SK-N-MC (cell line): ENCODE data around the gene TPPP3.

Experiments
- DNase-seq: peaks from one replicate; pipeline ENCODE4 v3.0.0-alpha.2; 2011; ENCODE audit warnings: low read depth, low spot score
- H3K27ac ChIP-seq: fragments of 200-600 bp; sonication (generic); 2 replicates; pipeline ENCODE4 v1.5.1; 2016; ENCODE audit warnings: mixed run types
- H3K36me3 ChIP-seq: fragments of 200-600 bp; sonication (generic); 2 replicates; pipeline ENCODE4 v1.6.1; 2017; ENCODE audit warnings: antibody characterized with exemption, low read length, mixed read lengths; ENCODE audit not compliant: insufficient read depth
- H3K4me3 ChIP-seq: fragments of 200-600 bp; sonication (generic); 2 replicates; pipeline ENCODE4 v1.5.1; 2016
- H3K9ac ChIP-seq: fragments of 200-600 bp; sonication (generic); 2 replicates; pipeline ENCODE4 v1.8.0; 2017; ENCODE audit warnings: mixed run types, mixed read lengths; ENCODE audit not compliant: insufficient read length
- H3K9me3 ChIP-seq: fragments of 200-600 bp; sonication (generic); 2 replicates; pipeline ENCODE4 v1.6.1; 2017; ENCODE audit warnings: low read depth, mild to moderate bottlenecking, antibody characterized with exemption, low read length, moderate library complexity, mixed read lengths
- EZH2 ChIP-seq: fragments of 200-600 bp; sonication (generic); IDR thresholded peaks from one replicate; pipeline ENCODE4 v1.6.1; 2017; ENCODE audit warnings: antibody characterized with exemption
- FOXP2 ChIP-seq: optimal IDR thresholded peaks from 2 replicates; pipeline ENCODE3; 2011; ENCODE audit warnings: mild to moderate bottlenecking, moderate library complexity; ENCODE audit not compliant: insufficient read depth; ENCODE audit errors: extremely low read length, control extremely low read depth
- POLR2AphosphoS5 ChIP-seq: IDR thresholded peaks from 2 replicates; pipeline ENCODE4 v1.6.1; 2012; ENCODE audit warnings: mild to moderate bottlenecking, low read depth, low read length, borderline replicate concordance

TPPP3 gene

GRCh38 chr16:67346341-67346740 lies 47.0 kb downstream of the TPPP3 start:
- Histone ChIP-seq H3K9ac (no peak overlapping the region), H3K9me3 (no peaks in the 10 kb centered on the region), H3K4me3 (no peak overlapping the region), H3K36me3 (no peaks in the 10 kb centered on the region), H3K27ac (no peak overlapping the region)
- DNase-seq = no peak
- TF ChIP-seq POLR2AphosphoS5 (no peak), FOXP2 (no peak), EZH2 (no peak)

- H3K9me3 ChIP-seq = no peaks in the 10 kb centered on the region
- DNase-seq = no peak
- H3K4me3 ChIP-seq = no peak overlapping the region
- H3K36me3 ChIP-seq = no peaks in the 10 kb centered on the region
- TF ChIP-seq EZH2 = no peak
- no peak for TF ChIP-seq POLR2AphosphoS5
- no peak for TF ChIP-seq FOXP2
- H3K9ac ChIP-seq = no peak overlapping the region
- H3K27ac ChIP-seq = no peak overlapping the region
Measured at GRCh38 chr16:67345401-67345800, 47.9 kb downstream of the TPPP3 start.

GRCh38 chr16:67342616-67343015 lies 50.7 kb downstream of the TPPP3 start:
- Histone ChIP-seq H3K27ac (no peak overlapping the region), H3K36me3 (no peaks in the 10 kb centered on the region), H3K9ac (no peak overlapping the region), H3K4me3 (no peak overlapping the region), H3K9me3 (no peaks in the 10 kb centered on the region)
- no peak for DNase-seq
- TF ChIP-seq POLR2AphosphoS5 = no peak
- no peak for TF ChIP-seq EZH2
- TF ChIP-seq FOXP2 = no peak

- Histone ChIP-seq H3K9ac (no peak overlapping the region), H3K27ac (no peak overlapping the region), H3K9me3 (no peaks in the 10 kb centered on the region), H3K4me3 (no peak overlapping the region), H3K36me3 (no peaks in the 10 kb centered on the region)
- no peak for TF ChIP-seq POLR2AphosphoS5
- TF ChIP-seq EZH2 = no peak
- no peak for TF ChIP-seq FOXP2
- DNase-seq = no peak
Measured at GRCh38 chr16:67341250-67341649, 52.0 kb downstream of the TPPP3 start.
